H1 (cell line): ENCODE measurements around the gene ZNF366. TPM values are rescaled to one million over a fixed set of nuclear protein-coding genes. Genes with fewer than 3 reads are reported as not detected.

Experiments
- CBX8 ChIP-seq: fragments of 300-800, 300-1000 bp; sonication (generic); IDR thresholded peaks from 2 replicates; pipeline ENCODE4 v1.7.1; 2016; ENCODE audit warnings: low read depth, low read length, borderline replicate concordance
- CHD7 ChIP-seq: fragments of 300-600 bp; sonication (generic); IDR thresholded peaks from 2 replicates; pipeline ENCODE4 v1.7.1; 2012; ENCODE audit warnings: low read length, moderate library complexity, mild to moderate bottlenecking, inconsistent platforms; ENCODE audit not compliant: insufficient replicate concordance
- HDAC2 ChIP-seq, 2 experiments: fragments of 300-600 bp in 1 of 2; sonication (generic) in 1 of 2; IDR thresholded peaks; 2 replicates each; pipeline ENCODE4 v1.6.1; 2011 to 2012; ENCODE audit warnings: low read depth in 2 of 2, low read length in 2 of 2, mild to moderate bottlenecking in 2 of 2, moderate library complexity in 2 of 2, borderline replicate concordance in 1 of 2, inconsistent platforms in 1 of 2
- POLR2AphosphoS5 ChIP-seq: IDR thresholded peaks from 2 replicates; pipeline ENCODE4 v1.6.1; 2011; ENCODE audit warnings: low read depth, low read length
- SIN3A ChIP-seq, 2 experiments: IDR thresholded peaks in 1 of 2; conservative IDR thresholded peaks in 1 of 2; 2 replicates each; pipeline ENCODE4 v1.6.1; 2011 to 2012; ENCODE audit warnings: low read length in 2 of 2, improper control_type of control experiment in 1 of 2, low read depth in 1 of 2, mild to moderate bottlenecking in 1 of 2
- TAF1 ChIP-seq: IDR thresholded peaks from 2 replicates; pipeline ENCODE4 v1.6.1; 2011; ENCODE audit warnings: mild to moderate bottlenecking, low read depth, low read length
- polyA plus RNA-seq, 7 experiments: library from polyadenylated mRNA; depleted of rRNA in 3 of 7; stranded (reverse) in 5 of 7; unstranded in 2 of 7; fragments of >200 nt in 5 of 7; fragments of 200-250 nt in 2 of 7; gene quantifications; 1 replicate in 5 of 7; 2 replicates in 1 of 7; 4 replicates in 1 of 7; pipeline versions ENCODE4 v1.2.1 to v1.2.3, GENCODE V29; 2011 to 2013; ENCODE audit warnings: missing spikeins in 2 of 7, mixed read lengths in 2 of 7
- total RNA-seq: library from RNA; stranded (reverse); fragmentation: NEBNext Ultra II Directional; extraction: Animal tissue kit (Norgen Biotek cat#: 25700); gene quantifications from 2 replicates; pipeline ENCODE4 v1.2.1, GENCODE V29; 2021

Gene ZNF366
- total and polyA plus RNA-seq, 2 of the 8 experiments (the other 6 are each of a cell fraction or from before 2014, with no cell fraction given): not detected

- TF ChIP-seq CHD7 (no peak), CBX8 (no peak), HDAC2 (IDR thresholded peaks at IDR 0.05; ENCODE audit: borderline replicate concordance in 1 of 2, low read depth in 2 of 2, low read length in 2 of 2) (no peak), POLR2AphosphoS5 (no peak), TAF1 (no peak), SIN3A (conservative IDR thresholded peaks at IDR 0.05 in 1 of 2, IDR thresholded peaks at IDR 0.05 in 1 of 2; ENCODE audit: low read depth in 1 of 2, low read length in 2 of 2) (no peak)
Observed at GRCh38 chr5:72477644-72478043, 29.6 kb downstream of the ZNF366 start (continued).
